ENCODE measurements around the gene PIAS2.
A peak's percentile ranks its signal among the peaks of the same experiment; 100 is the strongest.
"Not testable (repeated sequence)": the region's sequence is repeated elsewhere in the genome, so short reads cannot be mapped to it uniquely, and the experiment has no call there.

The PIAS2 gene, protein sequence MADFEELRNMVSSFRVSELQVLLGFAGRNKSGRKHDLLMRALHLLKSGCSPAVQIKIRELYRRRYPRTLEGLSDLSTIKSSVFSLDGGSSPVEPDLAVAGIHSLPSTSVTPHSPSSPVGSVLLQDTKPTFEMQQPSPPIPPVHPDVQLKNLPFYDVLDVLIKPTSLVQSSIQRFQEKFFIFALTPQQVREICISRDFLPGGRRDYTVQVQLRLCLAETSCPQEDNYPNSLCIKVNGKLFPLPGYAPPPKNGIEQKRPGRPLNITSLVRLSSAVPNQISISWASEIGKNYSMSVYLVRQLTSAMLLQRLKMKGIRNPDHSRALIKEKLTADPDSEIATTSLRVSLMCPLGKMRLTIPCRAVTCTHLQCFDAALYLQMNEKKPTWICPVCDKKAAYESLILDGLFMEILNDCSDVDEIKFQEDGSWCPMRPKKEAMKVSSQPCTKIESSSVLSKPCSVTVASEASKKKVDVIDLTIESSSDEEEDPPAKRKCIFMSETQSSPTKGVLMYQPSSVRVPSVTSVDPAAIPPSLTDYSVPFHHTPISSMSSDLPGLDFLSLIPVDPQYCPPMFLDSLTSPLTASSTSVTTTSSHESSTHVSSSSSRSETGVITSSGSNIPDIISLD

DNA sequence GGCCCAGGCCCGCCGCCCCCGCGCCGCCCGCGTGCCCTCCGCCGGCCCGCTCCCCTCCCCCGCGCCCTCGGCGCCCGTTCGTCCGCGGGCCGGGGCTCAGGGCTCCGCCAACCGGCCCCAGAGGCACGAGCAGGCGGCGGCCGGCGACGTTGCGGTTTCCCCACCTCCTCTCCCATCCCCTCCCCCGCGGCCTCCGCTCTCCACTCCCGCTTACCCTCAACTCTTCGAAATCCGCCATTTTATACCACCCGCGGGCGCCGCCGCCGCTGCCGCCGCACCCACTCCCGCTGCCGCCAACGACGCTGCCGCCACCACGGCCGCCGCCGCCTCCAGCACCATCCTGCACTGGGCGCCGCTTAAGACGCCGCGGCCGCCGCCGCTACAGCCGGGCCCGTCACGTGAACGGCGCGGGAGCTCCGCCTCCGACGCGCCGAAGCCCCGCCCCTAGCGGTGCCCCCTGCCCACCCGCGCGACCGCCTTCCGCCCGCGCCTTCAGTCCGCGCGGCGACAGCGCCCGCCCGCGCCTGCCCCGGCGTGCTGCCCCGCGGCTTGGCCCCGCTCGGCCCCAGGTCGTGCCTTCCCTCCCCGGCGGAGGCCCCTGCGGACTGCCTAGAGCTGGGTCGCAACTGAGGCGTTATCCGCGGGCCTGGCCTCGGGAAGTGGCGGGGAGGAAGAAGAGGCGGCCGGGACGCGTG is at the start of gene PIAS2, which contains the start of gene KATNAL2:
PIAS2 (minus strand) TSS at position 400 of the 695 bp plus-strand sequence; CDS start at position 238, 162 bp downstream.
KATNAL2 (plus strand) TSS at position 495 of the 695 bp plus-strand sequence. CDS start 29,271 bp downstream, outside the sequence.
- peak; percentile 34 to 75 for DNase-seq (ENCODE audit: low read depth in 2 of 2)

DNA sequence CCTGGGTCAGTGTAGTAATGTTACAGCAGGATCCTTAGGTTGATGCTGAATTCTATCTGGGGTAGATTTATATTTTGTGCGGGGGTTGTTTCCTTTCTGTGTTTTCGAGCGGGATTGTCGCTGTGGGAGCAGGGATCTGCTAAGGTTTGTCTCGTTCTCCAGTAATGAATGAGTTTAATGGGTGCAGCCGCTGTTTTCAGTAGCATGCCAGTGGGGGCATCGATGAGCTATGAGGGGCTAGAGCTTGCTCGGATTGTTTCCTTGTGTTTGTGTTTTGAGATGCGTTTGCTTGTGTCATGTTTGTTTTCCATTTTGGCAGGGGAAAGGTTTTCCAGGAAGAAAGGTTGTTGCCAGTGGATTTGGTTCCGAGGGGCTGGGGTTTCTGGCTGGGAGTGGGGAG is 49.0 kb upstream of the PIAS2 start:
- DNase-seq (ENCODE audit: low read depth in 2 of 2), result not testable (repeated sequence)

DNA sequence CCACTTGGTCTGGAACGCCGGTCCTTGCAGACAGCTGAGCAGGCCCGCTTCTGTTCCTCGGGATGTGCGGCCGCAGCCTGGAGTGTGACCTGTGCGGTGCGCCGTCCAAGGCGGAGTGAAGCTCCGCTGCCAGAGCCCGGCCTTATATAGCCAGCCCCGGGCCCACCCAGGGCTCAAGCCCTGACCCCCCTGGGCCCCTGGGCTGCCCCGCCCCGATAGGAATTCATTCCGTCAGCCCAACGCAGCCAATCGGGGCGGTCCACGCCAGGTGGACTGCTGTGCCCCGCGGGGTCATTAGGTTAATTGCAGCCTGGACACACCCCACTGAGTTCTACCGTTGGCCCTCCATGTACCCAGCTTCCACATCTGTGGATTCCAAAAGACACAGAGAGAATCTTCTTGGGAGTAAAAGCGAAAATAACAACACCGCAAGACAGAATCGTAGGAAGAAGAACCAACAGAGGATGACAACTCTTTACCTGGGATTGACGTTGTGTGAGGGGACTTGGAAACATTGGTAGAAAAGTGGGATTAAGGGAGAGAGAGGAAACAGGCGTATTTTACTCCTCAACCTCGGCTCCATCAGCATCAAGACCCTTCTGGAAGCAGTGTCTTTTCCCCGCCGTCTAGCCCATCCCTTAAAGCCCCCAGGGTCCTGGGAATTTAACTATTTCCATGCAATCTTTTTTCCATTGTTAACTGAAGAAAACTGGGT is 47.4 kb upstream of the PIAS2 start:
- DNase-seq (ENCODE audit: low read depth in 2 of 2), result not testable (repeated sequence)

DNA sequence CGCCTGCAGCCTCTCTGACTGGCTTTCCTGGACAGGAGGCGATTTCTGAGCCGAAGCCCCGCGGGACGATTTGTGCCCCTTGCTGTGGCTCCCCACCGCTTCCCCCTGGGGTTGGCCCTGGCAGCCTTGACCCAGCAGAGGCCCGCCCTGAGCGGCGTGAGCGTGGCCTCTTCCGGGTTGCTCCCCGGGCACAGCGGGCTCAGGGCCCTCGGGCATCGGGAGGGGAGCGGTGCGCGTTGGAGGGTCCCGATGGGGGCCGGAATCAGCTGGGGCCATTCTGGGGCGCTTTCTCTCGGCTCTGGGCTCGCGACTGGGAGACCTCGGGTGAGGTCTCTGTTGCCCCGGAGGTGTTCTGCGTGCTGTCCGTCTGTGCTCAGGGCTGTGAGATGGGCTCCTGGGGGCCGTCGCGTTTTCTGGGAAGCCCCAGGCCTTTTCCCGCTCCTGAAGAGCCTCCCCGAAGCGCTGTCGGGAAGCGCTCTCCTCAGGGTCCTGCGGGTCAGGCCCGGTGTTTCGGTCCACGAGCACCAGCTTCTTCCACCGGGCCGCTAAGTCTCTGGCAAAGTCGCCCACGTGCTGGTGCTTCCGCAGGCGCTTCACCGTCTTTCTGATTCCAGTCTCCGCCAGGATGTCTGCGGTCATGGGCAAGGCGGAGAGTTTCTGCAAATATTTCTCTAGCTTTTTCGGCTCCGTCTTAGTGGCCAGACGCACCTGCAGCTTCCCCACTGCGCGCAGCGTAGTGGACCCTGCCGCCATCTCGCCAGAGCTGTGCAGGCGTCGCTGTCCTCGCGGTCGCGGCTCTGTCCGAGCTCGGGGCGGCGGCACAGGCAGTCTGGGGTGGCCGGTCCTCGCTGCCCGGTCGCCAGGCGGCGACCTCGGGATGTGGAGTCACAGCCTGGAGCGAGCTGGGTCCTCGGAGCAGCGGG is 46.6 kb upstream of the PIAS2 start:
- DNase-seq (ENCODE audit: low read depth in 2 of 2), result not testable (repeated sequence)

DNA sequence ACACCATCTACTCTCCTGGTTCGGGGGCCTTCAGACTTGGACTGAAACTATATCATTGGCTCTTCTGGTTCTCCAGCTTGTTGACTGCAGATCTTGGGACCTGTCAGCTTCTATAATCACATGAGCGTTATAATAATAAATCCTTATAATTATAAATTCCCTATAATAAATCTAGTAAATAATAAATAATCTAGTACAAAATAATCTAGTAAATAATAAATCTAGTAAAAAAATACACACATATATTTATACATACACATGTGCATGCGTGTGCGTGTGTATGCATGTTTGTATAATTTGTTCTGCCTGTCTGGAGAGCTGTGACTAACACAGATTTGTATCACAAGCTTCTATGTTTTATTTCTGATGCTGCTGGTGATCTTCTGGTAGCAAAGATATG is 40.9 kb upstream of the PIAS2 start:
- no peak for DNase-seq (ENCODE audit: low read depth in 2 of 2)

DNA sequence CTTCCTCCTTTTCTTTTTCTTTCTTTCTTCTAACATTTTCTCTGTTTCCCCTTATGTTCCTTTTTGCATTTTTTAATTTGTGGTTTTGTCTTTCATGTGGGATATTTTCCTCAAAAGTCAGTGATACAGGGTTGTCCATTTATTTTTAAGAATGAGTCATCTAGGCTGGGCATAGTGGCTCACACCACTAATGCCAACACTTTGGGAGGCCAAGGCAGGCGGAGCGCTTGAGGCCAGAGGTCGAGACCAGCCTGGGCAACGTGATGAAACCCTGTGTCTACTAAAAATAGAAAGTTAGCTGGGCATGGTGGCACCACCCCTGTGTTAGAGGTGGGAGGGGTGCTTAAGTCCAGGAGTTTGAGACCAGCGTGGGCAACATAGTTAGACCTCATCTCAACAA is 35.9 kb upstream of the PIAS2 start:
- DNase-seq (ENCODE audit: low read depth in 2 of 2), result no peak

DNA sequence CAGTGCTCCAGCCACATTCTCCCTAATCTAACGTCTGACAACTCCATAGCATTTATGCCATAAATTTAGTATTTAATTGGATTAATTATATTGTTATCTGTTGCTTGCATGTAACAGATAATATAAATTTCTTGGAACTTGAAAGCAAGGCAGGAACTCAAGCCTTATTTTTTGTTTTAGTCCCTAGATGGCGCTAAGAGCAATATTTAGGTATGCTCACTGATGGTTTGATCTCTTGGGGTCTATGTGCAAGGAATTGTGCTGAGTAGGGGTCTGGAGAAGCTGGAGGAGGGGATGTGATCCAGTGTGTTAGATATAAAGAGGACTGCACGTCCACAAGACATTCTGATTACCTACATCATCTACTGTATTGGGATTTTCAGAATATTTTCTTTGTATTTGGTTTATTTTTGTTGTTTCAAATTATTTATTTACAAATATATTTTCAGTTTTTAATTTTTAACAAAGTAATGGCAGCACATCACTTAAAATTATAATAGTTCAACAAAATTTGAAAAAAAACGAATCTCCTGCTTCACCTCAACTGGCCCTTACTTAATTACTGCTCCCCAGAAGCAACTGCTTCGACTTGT is 32.9 kb upstream of the PIAS2 start:
- no peak for DNase-seq (ENCODE audit: low read depth in 2 of 2)

DNA sequence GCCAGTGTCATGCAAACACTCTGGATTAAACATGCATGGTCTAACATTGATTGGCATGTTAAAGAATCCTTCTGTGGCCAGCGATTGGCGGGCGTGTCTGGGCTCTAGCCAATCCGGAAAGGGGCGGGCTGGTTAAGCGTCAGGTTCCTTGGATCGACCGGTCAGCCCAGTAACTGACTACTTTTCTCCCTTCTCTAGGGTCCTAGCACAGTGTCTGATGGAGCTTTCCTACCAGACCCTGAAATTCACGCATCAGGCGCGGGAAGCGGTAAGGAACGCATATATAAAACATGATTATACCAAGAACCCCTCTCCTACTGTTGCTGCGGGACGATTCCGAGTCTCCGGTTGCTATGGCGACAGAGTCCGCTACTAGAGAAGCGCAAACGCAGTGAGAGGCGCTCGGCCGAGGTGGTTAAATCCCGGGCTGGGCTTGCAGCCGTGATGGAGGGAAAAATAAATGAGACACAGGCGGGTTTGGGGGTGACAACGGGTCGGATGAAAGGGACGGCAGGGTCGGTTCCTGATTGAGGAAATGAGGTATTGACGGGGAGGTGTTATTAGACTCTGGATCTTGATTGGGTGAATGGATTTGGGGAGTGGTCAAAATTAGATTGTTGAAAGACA is 29.5 kb upstream of the PIAS2 start:
- peak in 1 of 2 donors; percentile 7 for DNase-seq (ENCODE audit: low read depth in 2 of 2)

DNA sequence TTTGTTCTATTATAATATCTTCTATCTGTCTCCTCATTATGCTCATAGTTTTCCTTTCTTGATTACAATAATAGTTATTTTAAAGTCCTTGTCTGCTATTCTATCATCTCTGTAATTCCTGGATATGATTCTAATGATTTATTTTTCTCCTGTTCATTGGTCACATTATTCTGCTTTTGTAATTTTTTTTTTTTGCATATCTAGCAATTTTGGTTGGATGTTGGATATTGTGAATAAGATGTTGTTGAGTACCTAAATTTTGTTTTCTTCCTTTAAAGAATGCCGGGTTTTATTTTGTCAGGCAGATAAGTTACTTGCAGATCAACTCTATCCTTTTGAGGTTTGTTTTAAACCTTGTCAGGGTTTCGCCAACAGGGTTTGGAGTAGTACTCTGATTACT is 25.3 kb upstream of the PIAS2 start:
- DNase-seq (ENCODE audit: low read depth in 2 of 2), result no peak

DNA sequence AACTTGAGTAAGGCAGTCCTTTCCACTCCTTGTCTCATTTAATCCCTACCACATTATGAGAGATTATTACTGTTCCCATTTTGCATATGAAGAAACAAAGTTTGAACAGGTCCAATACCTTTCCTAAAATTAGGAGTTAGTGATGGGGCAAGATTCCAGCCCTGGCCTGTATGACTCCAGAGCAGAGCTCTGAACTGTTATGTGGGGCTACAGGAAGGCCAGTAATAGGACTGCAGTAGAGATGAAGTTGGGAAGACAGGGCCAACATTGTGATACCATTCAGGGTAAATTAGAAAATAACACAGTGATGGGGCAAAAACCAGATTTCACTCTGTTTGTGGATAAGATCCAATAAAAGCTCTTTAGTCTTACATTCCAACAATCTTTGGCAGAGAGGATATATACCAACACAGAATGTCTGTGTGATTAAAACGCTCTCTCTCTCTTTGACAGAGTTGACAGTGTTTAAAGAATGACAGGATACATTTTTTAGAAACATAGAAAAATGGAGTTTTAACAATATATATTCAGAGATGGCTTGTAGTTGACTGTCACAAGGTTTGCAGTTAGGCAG is 22.8 kb upstream of the PIAS2 start:
- DNase-seq (ENCODE audit: low read depth in 2 of 2), result no peak

DNA sequence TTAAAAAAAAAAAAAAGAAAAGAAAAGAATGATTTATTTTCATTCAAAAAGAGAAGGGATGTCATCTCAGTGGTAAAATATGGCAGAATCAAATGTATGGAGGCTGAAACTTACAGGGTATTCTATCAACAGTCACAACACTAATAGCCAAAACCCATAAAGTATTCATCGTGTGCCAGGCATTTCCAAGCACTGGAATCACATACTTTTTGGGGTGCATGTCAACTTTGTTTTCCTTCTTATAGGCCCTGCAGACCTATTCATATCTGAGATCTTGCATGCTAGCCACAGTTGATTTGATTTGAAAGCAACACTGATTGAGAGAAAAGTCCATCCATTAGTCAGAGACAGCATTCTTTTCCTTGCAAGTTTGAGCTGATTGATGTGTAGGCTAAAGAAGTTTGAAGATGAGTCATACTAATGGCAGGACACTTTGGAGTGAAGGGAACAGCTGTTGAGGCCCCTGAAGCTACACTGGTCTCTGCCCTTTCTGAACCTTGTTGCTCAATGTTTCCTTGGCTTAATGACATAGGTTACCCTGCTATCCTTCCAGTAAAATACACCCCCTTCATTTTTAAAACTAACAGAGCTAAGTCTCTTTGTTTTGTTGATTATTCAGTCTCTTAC is 22.1 kb upstream of the PIAS2 start:
- no peak for DNase-seq (ENCODE audit: low read depth in 2 of 2)

DNA sequence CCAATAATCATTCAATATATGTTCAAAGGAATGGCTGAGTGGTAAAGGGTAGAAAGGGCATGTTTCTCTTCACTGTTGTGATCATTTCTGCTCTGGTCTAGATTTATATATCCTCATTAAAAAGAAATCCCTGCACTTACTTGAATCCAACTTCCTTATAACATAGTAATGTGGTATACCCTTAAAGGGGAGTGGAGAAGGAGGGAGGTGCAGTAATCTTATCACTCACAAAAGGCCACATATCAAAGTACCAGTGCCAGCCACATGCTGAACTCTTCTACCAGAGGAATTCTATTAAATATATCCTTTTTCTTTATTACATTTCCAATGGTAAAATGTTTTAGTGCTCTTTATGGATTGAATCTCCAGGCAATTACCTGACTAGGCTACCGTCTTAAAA is 3.3 kb upstream of the PIAS2 start:
- no peak for DNase-seq (ENCODE audit: low read depth in 2 of 2)

DNA sequence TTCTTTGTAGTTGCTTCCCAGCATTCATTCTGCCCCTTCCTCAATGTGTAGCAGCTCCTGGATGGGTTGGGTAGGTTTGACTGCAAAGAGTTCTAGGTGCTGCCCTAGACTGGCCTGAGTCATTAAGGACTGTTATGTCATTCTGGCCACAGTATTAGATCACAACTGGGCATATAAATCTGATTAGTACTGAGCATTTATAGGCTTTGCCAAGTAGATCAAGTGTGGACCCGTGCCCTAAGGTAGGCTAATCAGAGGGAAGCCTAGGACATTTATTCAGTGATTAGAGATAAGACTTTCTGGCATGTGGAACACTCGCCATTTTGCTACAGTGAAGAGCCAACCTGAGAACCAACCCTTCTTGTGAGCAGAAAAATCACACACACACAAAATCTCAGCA is 2.8 kb upstream of the PIAS2 start:
- no peak for DNase-seq (ENCODE audit: low read depth in 2 of 2)

DNA sequence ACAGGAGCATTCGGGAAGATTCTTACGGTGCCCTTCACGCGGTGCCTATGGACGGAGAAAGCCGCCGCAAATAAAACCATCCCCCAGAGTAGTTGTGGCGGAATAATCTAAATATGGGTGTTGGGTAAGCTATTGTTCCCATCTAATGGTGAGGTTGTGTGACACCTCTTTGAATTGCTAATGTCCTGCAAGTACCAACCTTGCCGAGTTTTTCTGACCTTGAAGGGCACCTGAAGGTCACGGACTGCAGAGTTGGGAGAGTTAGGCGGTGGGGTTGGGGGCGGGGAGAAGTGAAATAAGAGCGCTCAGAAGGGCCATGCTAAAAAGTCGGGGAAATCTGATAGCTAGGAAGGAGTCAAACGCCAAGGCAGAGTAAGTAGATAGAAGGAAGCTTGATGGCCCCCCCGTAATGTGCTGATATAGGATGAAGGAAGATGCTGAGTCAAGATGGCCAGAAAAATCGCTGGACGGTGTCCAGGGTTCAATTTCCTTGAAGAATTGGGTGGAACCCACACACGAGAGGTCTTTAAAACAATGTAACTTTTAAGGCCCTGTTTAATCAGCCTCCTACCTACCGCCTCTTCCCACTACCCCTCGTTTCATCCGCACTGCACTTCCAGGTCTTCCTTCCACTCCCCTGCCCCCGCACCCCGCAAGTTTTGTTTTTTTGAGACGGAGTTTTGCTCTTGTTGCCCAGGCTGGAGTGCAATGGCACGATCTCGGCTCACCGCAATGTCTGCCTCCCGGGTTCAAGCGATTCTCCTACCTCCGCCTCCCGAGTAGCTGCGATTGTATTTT is 695 bp upstream of the PIAS2 start:
- DNase-seq (ENCODE audit: low read depth in 2 of 2), result no peak

DNA sequence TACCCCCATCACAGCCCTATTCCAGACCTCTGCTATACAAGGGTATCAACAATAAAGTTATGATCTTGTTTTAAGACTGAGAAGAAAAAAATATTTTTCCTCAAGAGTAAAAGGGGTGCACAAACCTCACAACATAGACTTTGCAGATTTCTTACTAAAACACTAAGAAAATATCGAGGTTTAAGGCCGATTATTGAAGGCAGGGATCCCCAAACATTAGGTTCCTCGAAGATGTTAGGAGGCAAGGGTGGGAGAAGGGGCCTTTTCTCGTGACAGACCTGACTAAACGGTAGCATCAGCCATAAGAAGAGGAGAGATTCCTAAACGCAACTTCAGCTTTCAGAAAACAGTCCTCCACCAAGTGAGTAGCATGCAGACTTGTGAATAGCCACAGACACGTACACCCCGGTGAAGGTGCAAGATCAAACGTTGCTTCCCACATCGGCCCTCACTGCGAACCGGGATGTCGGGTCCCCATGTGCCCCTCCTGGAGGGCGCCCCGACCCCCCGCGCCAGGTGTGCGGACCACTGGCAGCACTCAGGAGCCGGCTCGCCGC is 678 bp downstream of the PIAS2 start:
- peak in 1 of 2 donors; percentile 23 for DNase-seq (ENCODE audit: low read depth in 2 of 2)

DNA sequence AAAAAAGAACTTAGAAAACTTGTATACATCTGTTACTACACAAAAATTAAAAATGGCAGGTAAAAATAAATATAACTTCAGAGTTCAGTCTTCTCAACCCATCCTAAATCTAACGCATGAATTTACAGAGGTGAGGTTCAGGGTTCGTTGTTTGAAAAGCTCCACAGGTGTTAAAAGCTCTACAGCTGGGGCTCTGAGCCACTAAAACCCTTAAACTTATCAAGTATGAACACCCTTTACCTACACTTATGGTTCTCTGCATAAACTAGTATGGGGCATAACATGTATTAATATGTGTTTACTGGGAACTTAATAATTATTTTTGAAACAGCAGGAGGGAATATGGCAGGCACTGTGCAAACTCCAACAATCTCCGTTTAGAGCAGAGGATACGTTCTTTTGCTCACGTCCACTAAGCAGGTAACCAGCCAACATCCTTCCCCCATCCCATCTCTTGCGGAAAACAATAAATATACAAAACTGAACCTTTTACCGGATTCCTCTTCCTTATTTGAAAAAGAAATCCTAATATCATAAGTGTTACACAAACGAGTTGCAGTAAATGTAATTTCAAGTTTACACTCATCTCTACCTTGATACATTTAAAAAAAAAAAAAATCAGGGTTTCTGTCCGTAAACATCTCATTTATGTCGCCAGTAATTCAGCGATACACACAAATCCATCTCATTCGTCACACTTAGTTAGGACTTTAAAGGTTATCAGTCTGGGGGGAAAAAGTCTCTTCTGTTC is 1.3 kb downstream of the PIAS2 start:
- no peak for DNase-seq (ENCODE audit: low read depth in 2 of 2)

DNA sequence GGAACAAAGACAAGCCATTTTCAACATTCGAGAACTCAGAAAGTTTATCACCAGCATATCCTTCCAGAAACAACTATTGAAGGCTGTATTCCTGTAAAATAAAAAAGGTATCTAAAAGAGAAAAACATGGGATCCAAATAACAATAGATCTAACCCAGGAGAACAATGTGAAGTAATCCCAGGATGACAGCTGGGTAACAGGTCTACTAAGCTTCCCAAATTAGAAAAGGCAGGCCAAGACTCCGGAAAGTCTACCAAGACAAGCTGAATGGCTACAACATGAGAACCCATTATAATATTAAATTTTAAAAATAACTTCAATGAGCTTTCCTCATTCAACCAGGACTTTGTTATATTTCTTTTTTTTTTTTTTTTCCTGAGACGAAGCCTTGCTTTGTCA is 6.5 kb downstream of the PIAS2 start:
- no peak for DNase-seq (ENCODE audit: low read depth in 2 of 2)

Measured in stimulated activated CD8-positive, alpha-beta memory T cell treated with anti-CD3 and anti-CD28 coated beads, Interleukin-7, amount 100 ng/mL, for 4 hours (primary cell).